CD14-positive monocyte (primary cell): ENCODE data around the gene FAM83F. TPM values are rescaled to one million over a fixed set of nuclear protein-coding genes. Genes with fewer than 3 reads are reported as not detected.

Source experiments
- DNase-seq, 3 donors: peaks; one replicate each; pipeline ENCODE4 v3.0.0-alpha.2; 2011 to 2022
- H2AFZ ChIP-seq: 2 replicates; pipeline ENCODE4 v1.6.0; 2012; ENCODE audit warnings: mild to moderate bottlenecking, low read depth, low read length, inconsistent platforms; ENCODE audit not compliant: insufficient read depth, poor library complexity, severe bottlenecking
- H3K27ac ChIP-seq, 2 donors: 1 replicate in 1 of 2; 2 replicates in 1 of 2; pipeline ENCODE4 v1.5.1; 2012 to 2013; ENCODE audit warnings: low read length in 2 of 2, control low read depth in 1 of 2, inconsistent platforms in 1 of 2, low read depth in 1 of 2, mild to moderate bottlenecking in 1 of 2
- H3K27me3 ChIP-seq, 2 donors: one replicate each; pipeline versions ENCODE4 v1.6.0 to v1.6.1; 2011 to 2013; ENCODE audit warnings: low read length in 2 of 2; ENCODE audit not compliant: control insufficient read depth in 2 of 2, insufficient read depth in 2 of 2
- H3K36me3 ChIP-seq, 2 donors: replicated peaks in 1 of 2; 1 replicate in 1 of 2; 2 replicates in 1 of 2; pipeline versions ENCODE4 v1.5.1 to v1.6.1; 2012 to 2013; ENCODE audit warnings: low read length in 2 of 2, control low read depth in 1 of 2, inconsistent platforms in 1 of 2, mild to moderate bottlenecking in 1 of 2; ENCODE audit not compliant: insufficient read depth in 2 of 2, control insufficient read depth in 1 of 2
- H3K4me1 ChIP-seq, 2 donors: 1 replicate in 1 of 2; 2 replicates in 1 of 2; pipeline versions ENCODE4 v1.5.1 to v1.6.1; 2012 to 2013; ENCODE audit warnings: low read length in 2 of 2, control low read depth in 1 of 2, inconsistent platforms in 1 of 2, mild to moderate bottlenecking in 1 of 2, moderate library complexity in 1 of 2; ENCODE audit not compliant: insufficient read depth in 2 of 2, control insufficient read depth in 1 of 2
- H3K4me2 ChIP-seq: replicated peaks from 2 replicates; pipeline ENCODE3; 2012; ENCODE audit warnings: low read length, moderate library complexity, mild to moderate bottlenecking; ENCODE audit not compliant: poor library complexity, severe bottlenecking; ENCODE audit errors: extremely low read depth
- H3K4me3 ChIP-seq, 3 experiments: fragments of 200-600 bp in 1 of 3; sonication (generic) in 1 of 3; replicated peaks in 1 of 3; 1 replicate in 2 of 3; 2 replicates in 1 of 3; pipeline ENCODE4 v1.5.1; 2011 to 2013; ENCODE audit warnings: low read length in 3 of 3, mild to moderate bottlenecking in 3 of 3, control low read depth in 2 of 3, low read depth in 2 of 3, inconsistent platforms in 1 of 3, moderate library complexity in 1 of 3
- H3K79me2 ChIP-seq: 2 replicates; pipeline ENCODE4 v1.6.0; 2012; ENCODE audit warnings: mild to moderate bottlenecking, control low read depth, inconsistent platforms, low read length, moderate library complexity; ENCODE audit not compliant: insufficient read depth
- H3K9ac ChIP-seq: 2 replicates; pipeline ENCODE4 v1.6.0; 2017; ENCODE audit warnings: low read length, mild to moderate bottlenecking; ENCODE audit not compliant: insufficient read depth, poor library complexity, severe bottlenecking
- H3K9me3 ChIP-seq, 2 donors: replicated peaks in 1 of 2; 1 replicate in 1 of 2; 2 replicates in 1 of 2; pipeline versions ENCODE4 v1.5.1 to v1.6.1; 2012 to 2013; ENCODE audit warnings: low read length in 2 of 2, control low read depth in 1 of 2; ENCODE audit not compliant: control insufficient read depth in 1 of 2, insufficient read depth in 1 of 2
- H4K20me1 ChIP-seq: 2 replicates; pipeline ENCODE4 v1.6.0; 2012; ENCODE audit warnings: mild to moderate bottlenecking, low read length, control low read depth, moderate library complexity; ENCODE audit not compliant: insufficient read depth
- H3K27ac Mint-ChIP-seq, 7 donors: one replicate each; pipeline ENCODE4 v1.8.0; 2020; ENCODE audit warnings: mild to moderate bottlenecking in 7 of 7, mixed read lengths in 7 of 7, moderate library complexity in 6 of 7, inconsistent platforms in 2 of 7
- H3K27me3 Mint-ChIP-seq, 3 donors: one replicate each; pipeline ENCODE4 v1.8.0; 2021 to 2022; ENCODE audit warnings: low read depth in 3 of 3, mild to moderate bottlenecking in 3 of 3, mixed read lengths in 3 of 3, moderate library complexity in 3 of 3, inconsistent platforms in 1 of 3
- H3K36me3 Mint-ChIP-seq, 2 donors: one replicate each; pipeline ENCODE4 v1.8.0; 2020; ENCODE audit warnings: mixed read lengths in 2 of 2, inconsistent platforms in 1 of 2, mild to moderate bottlenecking in 1 of 2
- H3K4me1 Mint-ChIP-seq: one replicate; pipeline ENCODE4 v1.8.0; 2020; ENCODE audit warnings: mild to moderate bottlenecking, mixed read lengths
- H3K4me3 Mint-ChIP-seq, 2 donors: one replicate each; pipeline ENCODE4 v1.8.0; 2020; ENCODE audit warnings: mild to moderate bottlenecking in 2 of 2, mixed read lengths in 2 of 2, moderate library complexity in 1 of 2
- H3K9me3 Mint-ChIP-seq, 7 donors: one replicate each; pipeline ENCODE4 v1.8.0; 2020 to 2022; ENCODE audit warnings: mixed read lengths in 7 of 7, mild to moderate bottlenecking in 6 of 7, moderate library complexity in 6 of 7, inconsistent platforms in 2 of 7
- CTCF ChIP-seq: fragments of 200-600 bp; IDR thresholded peaks from one replicate; pipeline ENCODE4 v1.8.0; 2022; ENCODE audit warnings: antibody characterized with exemption, mild to moderate bottlenecking
- WGBS: methylation state at CpG from one replicate; pipeline ENCODE4 v1.1.5; 2013; ENCODE audit warnings: missing lambda C conversion rate; ENCODE audit not compliant: insufficient coverage; 5-methylcytosine and 5-hydroxymethylcytosine counted together
- intact Hi-C, 2 donors: fragments of 100-400 bp; cut with micrococcal nuclease; formaldehyde crosslinking; loops; one replicate each; pipeline versions ENCODE4 v1.15.0 to v1.15.1; 2023
- polyA plus RNA-seq, 3 donors: library from polyadenylated mRNA; depleted of rRNA in 1 of 3; unstranded in 2 of 3; stranded (reverse) in 1 of 3; fragments of 300-500 nt in 2 of 3; fragments of >200 nt in 1 of 3; fragmentation: Illumina TruSeq in 2 of 3; gene quantifications; 1 replicate in 2 of 3; 2 replicates in 1 of 3; pipeline ENCODE4 v1.2.3, GENCODE V29; 2012 to 2021

FAM83F gene
- polyA plus RNA-seq, 3 donors, result 0.01 TPM; not detected in 2

GRCh38 chr22:40056154-40056553 is 61.4 kb downstream of the FAM83F start:
- H3K9me3 ChIP-seq, result no peaks in the 10 kb centered on the region
- H3K27ac Mint-ChIP-seq, result peak overlapping the region in 1 of 7 donors; percentile 11
- intact Hi-C loops, result no loop called here

GRCh38 chr22:40056559-40056958 is 61.8 kb downstream of the FAM83F start:
- Histone ChIP-seq H3K79me2 (peaks cover 81% of the 10 kb centered on the region), H3K9ac (no peak overlapping the region), H3K9me3 (no peaks in the 10 kb centered on the region), H3K4me3 (no peak overlapping the region), H3K4me2 (no peak overlapping the region), H3K27ac (no peak overlapping the region), H3K4me1 (peaks cover 3 to 18% of the 10 kb centered on the region in 2 donors), H3K36me3 (no peaks in the 10 kb centered on the region), H4K20me1 (peaks cover 99% of the 10 kb centered on the region), H2AFZ (no peak overlapping the region), H3K27me3 (no peaks in the 10 kb centered on the region)
- Mint-ChIP-seq H3K4me3 (no peak overlapping the region), H3K27me3 (no peaks in the 10 kb centered on the region), H3K36me3 (peaks cover 3% of the 10 kb centered on the region in 2 donors), H3K27ac (no peak overlapping the region), H3K4me1 (peaks cover 29% of the 10 kb centered on the region), H3K9me3 (no peaks in the 10 kb centered on the region)
- 83% methylated on average over 1 of the region's 3 CpGs for WGBS
- TF ChIP-seq CTCF, result no peak
- intact Hi-C loops, result no loop called here
- DNase-seq, result no peak

More at GRCh38 chr22:40056154-40056553, 61.4 kb downstream of the FAM83F start:
- H3K9ac ChIP-seq, result no peak overlapping the region
- no peak overlapping the region for H3K27ac ChIP-seq
- no peaks in the 10 kb centered on the region for H3K27me3 ChIP-seq
- H3K4me3 ChIP-seq, result no peak overlapping the region
- Mint-ChIP-seq H3K4me3 (no peak overlapping the region), H3K27me3 (no peaks in the 10 kb centered on the region), H3K9me3 (no peaks in the 10 kb centered on the region), H3K36me3 (peaks cover 3 to 5% of the 10 kb centered on the region in 2 donors), H3K4me1 (peaks cover 33% of the 10 kb centered on the region)
- peaks cover 85% of the 10 kb centered on the region for H3K79me2 ChIP-seq
- H4K20me1 ChIP-seq, result peaks cover 99% of the 10 kb centered on the region
- H3K4me2 ChIP-seq, result no peak overlapping the region
- H2AFZ ChIP-seq, result no peak overlapping the region
- no peak for DNase-seq
- H3K4me1 ChIP-seq, result peaks cover 3 to 20% of the 10 kb centered on the region in 2 donors
- TF ChIP-seq CTCF, result no peak
- no peaks in the 10 kb centered on the region for H3K36me3 ChIP-seq
- WGBS, result 100% methylated on average over 3 of the region's 4 CpGs
